GM12874 (cell line): ENCODE measurements around the gene CDC42EP3.

ENCODE experiments used
- TF ChIP-seq, protein P1 (sequence below): IDR thresholded peaks from 2 replicates; pipeline ENCODE4 v1.5.1; 2011; ENCODE audit warnings: low read depth, mild to moderate bottlenecking, control low read depth, low read length, moderate library complexity; ENCODE audit not compliant: insufficient read depth

CDC42EP3 gene

DNA sequence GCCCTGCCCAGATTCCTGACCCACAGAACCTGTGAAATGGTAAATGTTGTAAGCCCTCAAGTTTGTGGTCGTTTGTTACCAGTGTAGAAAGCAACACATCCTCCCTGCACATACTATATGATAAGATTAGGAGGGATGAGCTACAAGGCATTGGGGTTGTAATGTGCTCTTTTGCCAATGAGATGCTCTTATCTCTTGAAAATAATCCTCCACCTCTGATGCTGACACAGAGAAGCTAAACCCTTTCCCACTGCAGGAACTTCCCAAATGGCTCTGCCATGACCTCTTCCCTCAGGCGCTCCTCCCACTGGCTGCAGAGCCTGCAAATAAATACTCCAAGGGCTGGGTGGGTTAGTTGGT, 23.5 kb downstream of the CDC42EP3 start:
- TF ChIP-seq, protein P1, sequence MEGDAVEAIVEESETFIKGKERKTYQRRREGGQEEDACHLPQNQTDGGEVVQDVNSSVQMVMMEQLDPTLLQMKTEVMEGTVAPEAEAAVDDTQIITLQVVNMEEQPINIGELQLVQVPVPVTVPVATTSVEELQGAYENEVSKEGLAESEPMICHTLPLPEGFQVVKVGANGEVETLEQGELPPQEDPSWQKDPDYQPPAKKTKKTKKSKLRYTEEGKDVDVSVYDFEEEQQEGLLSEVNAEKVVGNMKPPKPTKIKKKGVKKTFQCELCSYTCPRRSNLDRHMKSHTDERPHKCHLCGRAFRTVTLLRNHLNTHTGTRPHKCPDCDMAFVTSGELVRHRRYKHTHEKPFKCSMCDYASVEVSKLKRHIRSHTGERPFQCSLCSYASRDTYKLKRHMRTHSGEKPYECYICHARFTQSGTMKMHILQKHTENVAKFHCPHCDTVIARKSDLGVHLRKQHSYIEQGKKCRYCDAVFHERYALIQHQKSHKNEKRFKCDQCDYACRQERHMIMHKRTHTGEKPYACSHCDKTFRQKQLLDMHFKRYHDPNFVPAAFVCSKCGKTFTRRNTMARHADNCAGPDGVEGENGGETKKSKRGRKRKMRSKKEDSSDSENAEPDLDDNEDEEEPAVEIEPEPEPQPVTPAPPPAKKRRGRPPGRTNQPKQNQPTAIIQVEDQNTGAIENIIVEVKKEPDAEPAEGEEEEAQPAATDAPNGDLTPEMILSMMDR = no peak

DNA sequence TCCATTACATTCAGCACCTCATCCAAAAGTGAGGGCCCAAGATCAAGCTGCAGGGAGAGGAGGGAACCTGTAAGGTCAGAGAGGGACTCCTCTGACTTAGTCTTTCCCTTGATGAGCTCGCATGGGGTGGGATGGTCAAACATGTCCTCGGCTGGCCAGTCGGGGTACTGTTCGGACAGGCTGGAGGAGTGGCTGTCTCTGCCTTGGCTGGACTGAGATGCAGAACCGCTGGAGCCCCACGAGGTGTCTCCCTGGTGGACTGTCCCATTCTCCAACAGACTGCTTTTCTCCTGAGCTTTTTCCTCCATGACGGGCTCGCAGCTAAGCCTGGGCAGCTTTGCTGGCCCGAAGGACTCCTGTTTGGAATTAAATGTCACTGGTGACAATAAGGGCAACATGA, 25.6 kb downstream of the CDC42EP3 start:
- TF ChIP-seq, protein P1 = no peak

DNA sequence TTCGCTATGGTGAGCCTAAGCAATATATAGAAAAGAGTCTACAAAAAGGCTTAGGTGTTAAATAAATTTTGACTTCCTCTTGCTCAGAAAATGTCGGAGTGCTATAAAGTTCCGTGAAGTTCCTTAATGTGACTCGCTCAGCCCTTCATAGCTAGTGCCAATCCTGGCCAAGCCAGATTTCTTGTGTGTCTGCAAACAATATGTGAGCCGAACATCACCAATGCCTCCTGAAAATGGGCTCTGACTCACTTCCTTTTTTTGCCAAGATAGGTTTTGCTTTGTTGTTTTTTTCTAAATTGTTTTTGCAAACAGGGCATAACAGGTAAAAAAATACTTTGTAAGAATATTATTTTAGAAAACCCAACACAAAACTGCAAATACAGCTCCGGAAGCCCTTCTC, 26.1 kb downstream of the CDC42EP3 start:
- TF ChIP-seq, protein P1 = no peak

DNA sequence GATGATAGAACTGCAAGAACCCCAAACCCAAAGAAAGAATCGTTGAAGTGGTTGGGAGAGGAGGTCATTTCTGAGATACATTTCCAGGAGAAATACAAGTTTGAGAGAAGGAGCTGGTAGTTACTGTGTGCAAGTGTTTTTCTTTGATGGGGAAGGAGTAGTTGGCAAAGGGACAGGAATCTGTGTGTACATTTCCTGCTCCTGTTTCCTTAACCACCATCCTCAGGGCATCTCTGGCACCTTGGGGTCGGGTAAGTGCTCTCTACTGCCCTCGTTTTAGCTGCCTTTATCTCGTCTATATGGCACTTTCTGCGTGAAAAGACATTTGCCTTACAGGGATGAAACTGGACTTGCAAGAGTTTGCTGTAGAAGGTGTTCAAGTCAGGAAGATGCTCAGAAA, 27.3 kb downstream of the CDC42EP3 start:
- TF ChIP-seq, protein P1 = no peak

DNA sequence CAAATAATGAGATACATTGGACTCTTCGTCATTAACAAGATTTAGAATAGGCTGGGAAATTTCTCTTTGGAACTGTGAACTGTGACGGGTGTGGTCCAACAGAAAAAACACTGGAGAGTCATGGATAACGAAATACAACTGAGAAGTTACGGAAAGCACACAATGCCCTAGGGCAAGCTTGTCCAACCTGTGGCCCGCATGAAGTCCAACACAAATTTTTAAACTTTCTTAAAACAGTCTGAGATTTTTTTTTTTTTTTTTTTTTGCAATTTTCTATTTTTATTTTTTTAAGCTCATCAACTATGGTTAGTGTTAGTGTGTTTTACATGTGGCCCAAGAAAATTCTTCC, 27.7 kb downstream of the CDC42EP3 start:
- TF ChIP-seq, protein P1 = no peak

DNA sequence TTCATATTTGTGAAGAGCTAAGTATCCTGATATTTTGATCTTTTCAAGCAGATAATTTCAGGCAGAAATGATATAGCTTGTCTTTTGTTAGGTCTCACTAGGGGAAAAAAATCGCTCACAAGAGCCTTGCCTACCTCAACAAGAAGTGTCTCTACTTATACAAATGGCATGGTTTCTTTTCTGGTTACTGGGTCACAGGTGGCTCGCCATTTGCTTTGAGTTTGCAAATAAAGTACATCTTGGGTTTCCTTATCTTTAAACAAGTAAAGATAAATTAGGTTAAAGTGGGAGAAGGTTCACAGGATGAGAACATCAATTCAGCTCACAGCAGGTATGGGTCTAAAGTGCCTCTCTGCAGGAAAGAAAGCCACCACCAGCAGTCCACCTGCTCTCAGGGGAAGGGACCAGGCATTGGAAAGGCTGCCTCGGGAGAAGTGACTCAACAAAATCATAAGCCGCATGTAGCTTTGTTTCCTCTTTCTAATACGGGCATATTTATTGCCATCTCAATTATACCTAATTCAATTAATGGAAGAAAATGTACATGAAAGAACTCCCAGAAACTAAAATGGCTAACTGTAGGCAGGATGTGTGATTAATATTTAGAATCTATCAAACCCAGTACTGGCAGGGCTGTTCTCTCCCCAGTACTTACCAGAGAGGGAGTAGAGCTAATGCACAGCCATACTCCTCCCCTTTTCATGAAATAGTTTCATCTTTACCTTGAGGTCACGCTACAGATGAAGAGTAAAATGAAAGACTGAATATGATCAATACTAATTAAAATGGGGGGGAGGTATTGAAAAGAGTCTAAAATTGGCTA, 28.3 kb downstream of the CDC42EP3 start:
- TF ChIP-seq, protein P1 = no peak

DNA sequence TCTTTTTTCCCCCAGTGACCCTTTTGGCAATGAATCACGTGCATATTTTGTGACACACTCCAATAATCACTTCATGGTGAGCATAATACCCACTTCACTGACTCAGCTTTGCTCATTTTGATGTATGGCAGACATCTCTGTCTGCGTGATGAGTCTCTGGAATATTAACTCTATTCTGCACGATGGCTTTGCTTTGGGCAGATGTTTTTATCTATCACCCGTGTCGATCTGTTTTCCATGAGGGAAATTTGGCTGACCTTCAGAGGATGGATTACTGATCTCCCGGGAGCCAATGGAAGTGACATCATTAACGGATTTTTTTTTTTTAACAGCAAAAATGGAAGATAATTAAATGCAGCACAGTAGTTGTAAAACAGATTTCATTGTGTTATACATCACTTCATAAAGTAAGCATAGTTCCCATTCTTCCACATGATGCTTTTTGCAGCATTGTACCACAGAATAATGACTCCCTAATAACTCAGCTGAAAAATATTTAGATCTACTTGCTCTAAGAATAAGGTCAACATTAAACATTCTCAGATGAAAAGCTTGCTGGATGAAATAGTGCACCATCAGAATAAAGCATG, 29.8 kb downstream of the CDC42EP3 start:
- TF ChIP-seq, protein P1 = no peak
